Peyer's patch (tissue), 4 donors: Measurements from ENCODE around the gene CERS6. TPM values are rescaled to one million over a fixed set of nuclear protein-coding genes. Genes with fewer than 3 reads are reported as not detected.

Source experiments
- DNase-seq, 3 donors: peaks; one replicate each; pipeline ENCODE4 v3.0.0-alpha.2; 2017 to 2019
- H3K27ac ChIP-seq, 4 donors: fragments of 200-600 bp; sonication (generic); one replicate each; pipeline ENCODE4 v1.5.1; 2016 to 2019
- H3K27me3 ChIP-seq, 2 donors: fragments of 200-600 bp; sonication (generic); one replicate each; pipeline ENCODE4 v1.5.1; 2019
- H3K36me3 ChIP-seq, 3 donors: fragments of 200-600 bp; sonication (generic); one replicate each; pipeline ENCODE4 v1.5.1; 2016 to 2019
- H3K4me1 ChIP-seq, 4 donors: fragments of 200-600 bp; sonication (generic); one replicate each; pipeline ENCODE4 v1.5.1; 2016 to 2019
- H3K4me3 ChIP-seq, 4 donors: fragments of 200-600 bp; sonication (generic); 1 replicate in 3 of 4; 2 replicates in 1 of 4; pipeline ENCODE4 v1.5.1; 2016 to 2019; ENCODE audit warnings: mild to moderate bottlenecking in 1 of 4
- H3K9me3 ChIP-seq, 4 donors: fragments of 200-600 bp; sonication (generic); one replicate each; pipeline ENCODE4 v1.5.1; 2016 to 2019; ENCODE audit warnings: mild to moderate bottlenecking in 1 of 4
- CTCF ChIP-seq, 6 experiments: fragments of 450-650 bp in 4 of 6; fragments of 200-600 bp in 2 of 6; sonication (generic) in 1 of 6; IDR thresholded peaks; one replicate each; pipeline ENCODE4 v1.5.1; 2017 to 2019; ENCODE audit warnings: antibody characterized with exemption in 6 of 6, mild to moderate bottlenecking in 3 of 6, moderate library complexity in 1 of 6
- POLR2A ChIP-seq, 2 donors: fragments of 450-650 bp; IDR thresholded peaks; one replicate each; pipeline ENCODE4 v1.5.1; 2017; ENCODE audit warnings: antibody characterized with exemption in 2 of 2, mild to moderate bottlenecking in 2 of 2, moderate library complexity in 2 of 2
- total RNA-seq, 4 donors: library from RNA; depleted of rRNA; stranded (reverse); fragments of >200 nt; gene quantifications; one replicate each; pipeline ENCODE4 v1.1.0, GENCODE V29; 2016

Gene CERS6
- total RNA-seq, 4 donors from 2014 or later: 28.1 to 110 (median 96.7) TPM

- Histone ChIP-seq H3K4me1 (no peaks in the 10 kb centered on the region), H3K27ac (no peak overlapping the region), H3K36me3 (peaks cover 0 to 6% (median 0%) of the 10 kb centered on the region in 3 donors), H3K9me3 (no peaks in the 10 kb centered on the region), H3K4me3 (no peak overlapping the region), H3K27me3 (no peaks in the 10 kb centered on the region)
- no peak for TF ChIP-seq CTCF (IDR thresholded peaks at IDR 0.05)
- no peak for TF ChIP-seq POLR2A (IDR thresholded peaks at IDR 0.05)
- no peak for DNase-seq
Measured at GRCh38 chr2:168811696-168812095, 355.6 kb downstream of the CERS6 start.

- H3K27ac ChIP-seq: no peak overlapping the region
- no peaks in the 10 kb centered on the region for H3K9me3 ChIP-seq
- no peak for TF ChIP-seq POLR2A (IDR thresholded peaks at IDR 0.05)
- no peak for TF ChIP-seq CTCF (IDR thresholded peaks at IDR 0.05)
- H3K27me3 ChIP-seq: no peaks in the 10 kb centered on the region
- no peaks in the 10 kb centered on the region for H3K4me1 ChIP-seq
- no peak for DNase-seq
- H3K4me3 ChIP-seq: no peak overlapping the region
- H3K36me3 ChIP-seq: peaks cover 0 to 8% (median 0%) of the 10 kb centered on the region in 3 donors
Measured at GRCh38 chr2:168814046-168814445, 358.0 kb downstream of the CERS6 start.

GRCh38 chr2:168814939-168815907 is 359.2 kb downstream of the CERS6 start:
- no peaks in the 10 kb centered on the region for H3K9me3 ChIP-seq
- H3K4me1 ChIP-seq: no peaks in the 10 kb centered on the region
- DNase-seq: no peak
- TF ChIP-seq CTCF (IDR thresholded peaks at IDR 0.05) (no peak), POLR2A (IDR thresholded peaks at IDR 0.05) (no peak)
- H3K4me3 ChIP-seq: no peak overlapping the region
- H3K27ac ChIP-seq: no peak overlapping the region
- H3K27me3 ChIP-seq: no peaks in the 10 kb centered on the region
- peaks cover 0 to 20% (median 0%) of the 10 kb centered on the region in 3 donors for H3K36me3 ChIP-seq

- TF ChIP-seq POLR2A (IDR thresholded peaks at IDR 0.05) (no peak), CTCF (IDR thresholded peaks at IDR 0.05) (no peak)
- H3K4me3 ChIP-seq: no peak overlapping the region
- DNase-seq: no peak
- H3K9me3 ChIP-seq: no peaks in the 10 kb centered on the region
- no peaks in the 10 kb centered on the region for H3K4me1 ChIP-seq
- H3K27me3 ChIP-seq: no peaks in the 10 kb centered on the region
- H3K36me3 ChIP-seq: peaks cover 0 to 21% (median 0%) of the 10 kb centered on the region in 3 donors
- H3K27ac ChIP-seq: no peak overlapping the region
Measured at GRCh38 chr2:168816369-168816768, 360.3 kb downstream of the CERS6 start.

GRCh38 chr2:168819050-168819715 is 363.1 kb downstream of the CERS6 start:
- no peak overlapping the region for H3K27ac ChIP-seq
- no peaks in the 10 kb centered on the region for H3K4me1 ChIP-seq
- H3K9me3 ChIP-seq: no peaks in the 10 kb centered on the region
- no peaks in the 10 kb centered on the region for H3K27me3 ChIP-seq
- peaks cover 0 to 14% (median 0%) of the 10 kb centered on the region in 3 donors for H3K36me3 ChIP-seq
- no peak overlapping the region for H3K4me3 ChIP-seq
- TF ChIP-seq POLR2A (IDR thresholded peaks at IDR 0.05) (no peak), CTCF (IDR thresholded peaks at IDR 0.05) (no peak)
- no peak for DNase-seq
